Kidney (tissue), 14 donors: Measurements from ENCODE around the gene RPLP1. TPM values are rescaled to one million over a fixed set of nuclear protein-coding genes. Genes with fewer than 3 reads are reported as not detected.

Experiments used
- DNase-seq, 5 donors: peaks; one replicate each; pipeline ENCODE4 v3.0.0-alpha.2; 2013 to 2020
- FAIRE-seq: peaks from 2 replicates; lab custom pipeline; 2012; peaks lifted over from hg19 to GRCh38; lab: Jason Lieb, UNC
- H3K27ac ChIP-seq, 2 donors: one replicate each; pipeline ENCODE4 v1.7.0; 2013; ENCODE audit warnings: low read depth in 2 of 2, low read length in 2 of 2, inconsistent platforms in 1 of 2
- H3K27me3 ChIP-seq: one replicate; pipeline ENCODE4 v1.7.1; 2013; ENCODE audit warnings: low read length, inconsistent platforms; ENCODE audit not compliant: control insufficient read depth, insufficient read depth
- H3K36me3 ChIP-seq, 3 donors: one replicate each; pipeline versions ENCODE4 v1.7.0 to v1.7.1; 2013; ENCODE audit warnings: low read length in 3 of 3, control low read depth in 1 of 3, inconsistent platforms in 1 of 3; ENCODE audit not compliant: insufficient read depth in 3 of 3, control insufficient read depth in 2 of 3
- H3K4me1 ChIP-seq, 3 donors: one replicate each; pipeline versions ENCODE4 v1.7.0 to v1.7.1; 2013; ENCODE audit warnings: low read length in 3 of 3, inconsistent platforms in 1 of 3, low read depth in 1 of 3; ENCODE audit not compliant: control insufficient read depth in 2 of 3, insufficient read depth in 2 of 3
- H3K4me3 ChIP-seq, 3 donors: one replicate each; pipeline versions ENCODE4 v1.7.0 to v1.8.1; 2013; ENCODE audit warnings: low read length in 3 of 3, control low read depth in 1 of 3, inconsistent platforms in 1 of 3
- H3K9ac ChIP-seq, 3 donors: one replicate each; pipeline versions ENCODE4 v1.7.0 to v1.7.1; 2013; ENCODE audit warnings: low read length in 3 of 3, control low read depth in 1 of 3, inconsistent platforms in 1 of 3
- H3K9me3 ChIP-seq, 3 donors: one replicate each; pipeline versions ENCODE4 v1.7.0 to v1.7.1; 2013; ENCODE audit warnings: low read length in 3 of 3, control low read depth in 1 of 3, inconsistent platforms in 1 of 3; ENCODE audit not compliant: control insufficient read depth in 2 of 3, insufficient read depth in 1 of 3
- CTCF ChIP-seq: IDR thresholded peaks from 3 replicates; pipeline ENCODE4 v1.5.1; 2012; ENCODE audit warnings: mild to moderate bottlenecking, moderate library complexity, borderline replicate concordance; ENCODE audit not compliant: insufficient read depth; ENCODE audit errors: extremely low read depth
- intact Hi-C: fragments of 100-400 bp; cut with DNase I; formaldehyde crosslinking; loops from one replicate; pipeline ENCODE4 v1.11.1; 2022
- polyA plus RNA-seq: library from polyadenylated mRNA; stranded (reverse); fragments of 350-450 nt; fragmentation: Illumina TruSeq; extraction: RNeasy Lipid Tissue Mini Kit (QIAGEN cat#74804); gene quantifications from one replicate; pipeline ENCODE4 v1.2.3, GENCODE V29; 2014; ENCODE audit warnings: low read depth, low replicate concordance; ENCODE audit not compliant: insufficient read depth
- total RNA-seq: library from RNA; stranded (reverse); fragmentation: NEBNext Ultra II Directional; extraction: Animal tissue kit (Norgen Biotek cat#: 25700); gene quantifications from one replicate; pipeline ENCODE4 v1.2.1, GENCODE V29; 2021
- donor health status: control.
- donor health status: control.
- donor health status: control.
- donor health status: control.
- donor health status: control.
- donor health status: DM: yes; HTN: yes; CAD: no.
- donor health status: Normal renal cell carcinoma (clear cell type).

Gene RPLP1
- total and polyA plus RNA-seq, 2 donors from 2014 or later, result 1,303 to 2,805 TPM

DNA sequence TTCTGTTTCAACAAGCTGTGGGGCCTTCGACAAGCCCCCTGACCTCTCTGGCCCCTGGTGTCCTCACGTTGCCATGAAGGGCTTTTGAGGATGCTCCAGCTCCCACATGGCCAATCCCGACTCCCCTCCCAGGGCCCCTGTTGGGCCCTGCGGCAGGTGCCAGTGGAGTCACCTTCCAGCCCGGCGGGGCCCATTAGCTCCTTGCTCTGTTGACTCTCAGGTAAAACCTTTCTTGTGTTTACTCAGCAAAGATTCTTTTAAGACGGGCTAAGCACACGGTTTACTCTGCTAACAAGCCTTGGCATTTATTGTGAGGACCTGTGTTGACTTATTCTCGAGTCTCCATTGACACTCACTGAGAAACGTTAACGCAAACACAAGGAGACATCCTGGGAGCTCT, 15.0 kb downstream of the RPLP1 start:
- Histone ChIP-seq H3K4me1 (peaks cover 0 to 4% (median 3%) of the 10 kb centered on the region in 3 donors), H3K27ac (no peak overlapping the region), H3K9ac (no peak overlapping the region), H3K4me3 (no peak overlapping the region), H3K9me3 (no peaks in the 10 kb centered on the region), H3K36me3 (no peaks in the 10 kb centered on the region), H3K27me3 (no peaks in the 10 kb centered on the region)
- peak in 3 of 5 donors; percentile 19 to 32 (median 29) for DNase-seq
- intact Hi-C loops, result no loop called here
- TF ChIP-seq CTCF, result no peak
- no peak for FAIRE-seq

GRCh38 chr15:69468241-69469121, 15.9 kb downstream of the RPLP1 start:
- H3K9me3 ChIP-seq, result no peaks in the 10 kb centered on the region
- no peak for FAIRE-seq
- no peak overlapping the region for H3K27ac ChIP-seq
- no peak overlapping the region for H3K4me3 ChIP-seq
- H3K36me3 ChIP-seq, result no peaks in the 10 kb centered on the region
- DNase-seq, result peak; percentile 64 to 85 (median 67)
- intact Hi-C loops, result no loop called here
- H3K27me3 ChIP-seq, result no peaks in the 10 kb centered on the region
- no peak for TF ChIP-seq CTCF
- H3K4me1 ChIP-seq, result peaks cover 0 to 1% (median 0%) of the 10 kb centered on the region in 3 donors
- H3K9ac ChIP-seq, result no peak overlapping the region

DNA sequence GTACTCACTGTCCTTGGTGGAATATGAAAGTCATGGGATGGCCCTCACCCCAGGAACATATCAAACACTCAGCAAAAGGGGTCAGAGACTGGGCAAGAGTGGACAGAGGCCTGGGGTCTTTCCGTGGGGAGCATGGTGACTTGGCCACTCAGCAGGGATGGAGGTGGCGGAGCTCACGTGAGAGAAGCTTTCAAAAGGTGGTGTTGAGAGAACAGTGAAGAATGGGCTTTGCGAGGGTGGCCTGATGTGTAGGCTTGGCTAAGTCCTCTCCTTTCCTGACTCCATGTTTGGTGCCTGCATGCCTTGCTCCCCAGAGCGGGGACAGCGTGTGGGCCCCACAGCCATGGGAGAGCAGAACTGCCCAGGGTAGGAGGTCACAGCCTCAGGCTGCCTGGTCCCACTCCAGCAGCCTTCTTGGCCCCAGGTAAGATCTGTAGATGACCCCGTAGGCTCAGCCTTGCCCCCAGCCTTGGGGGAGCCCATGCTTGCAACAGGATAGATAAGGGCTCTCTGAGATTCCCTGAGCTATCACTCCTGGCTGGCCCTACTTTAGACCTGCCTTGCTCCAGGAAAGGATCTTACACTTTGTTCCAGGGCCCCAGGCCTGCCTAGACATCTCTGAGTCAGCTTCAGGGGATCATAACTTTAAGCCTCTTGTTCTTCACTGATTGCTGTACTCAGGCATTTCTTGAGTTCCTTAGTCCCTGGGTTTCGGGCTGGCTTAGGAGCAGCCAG, 17.0 kb downstream of the RPLP1 start:
- no peaks in the 10 kb centered on the region for H3K9me3 ChIP-seq
- DNase-seq (peak in 1 of 5 donors; percentile 57), FAIRE-seq (no peak)
- H3K9ac ChIP-seq, result no peak overlapping the region
- intact Hi-C loops, result loop anchor here (10.0 kb wide), 1 partner anchor 1015 kb away; no protein-coding TSS in a partner anchor
- no peaks in the 10 kb centered on the region for H3K27me3 ChIP-seq
- TF ChIP-seq CTCF, result no peak
- no peak overlapping the region for H3K27ac ChIP-seq
- H3K4me1 ChIP-seq, result no peaks in the 10 kb centered on the region
- no peak overlapping the region for H3K4me3 ChIP-seq
- no peaks in the 10 kb centered on the region for H3K36me3 ChIP-seq
